GM12864 (cell line): Measurements from ENCODE around the gene GABRR3.

ENCODE experiments used
- DNase-seq: peaks from one replicate; pipeline ENCODE4 v3.0.0-alpha.2; 2011; ENCODE audit warnings: low read depth
- H3K4me3 ChIP-seq: 2 replicates; pipeline ENCODE4 v1.5.1; 2011; ENCODE audit warnings: mild to moderate bottlenecking, low read depth, low read length, control low read depth
- TF ChIP-seq, protein P1 (sequence below): IDR thresholded peaks from 2 replicates; pipeline ENCODE4 v1.5.1; 2011; ENCODE audit warnings: low read depth, mild to moderate bottlenecking, moderate library complexity, low read length, control low read depth, inconsistent platforms; ENCODE audit errors: missing control alignments

GABRR3 gene

GRCh38 chr3:97958396-97958795, 76.7 kb downstream of the GABRR3 start:
- TF ChIP-seq, protein P1, sequence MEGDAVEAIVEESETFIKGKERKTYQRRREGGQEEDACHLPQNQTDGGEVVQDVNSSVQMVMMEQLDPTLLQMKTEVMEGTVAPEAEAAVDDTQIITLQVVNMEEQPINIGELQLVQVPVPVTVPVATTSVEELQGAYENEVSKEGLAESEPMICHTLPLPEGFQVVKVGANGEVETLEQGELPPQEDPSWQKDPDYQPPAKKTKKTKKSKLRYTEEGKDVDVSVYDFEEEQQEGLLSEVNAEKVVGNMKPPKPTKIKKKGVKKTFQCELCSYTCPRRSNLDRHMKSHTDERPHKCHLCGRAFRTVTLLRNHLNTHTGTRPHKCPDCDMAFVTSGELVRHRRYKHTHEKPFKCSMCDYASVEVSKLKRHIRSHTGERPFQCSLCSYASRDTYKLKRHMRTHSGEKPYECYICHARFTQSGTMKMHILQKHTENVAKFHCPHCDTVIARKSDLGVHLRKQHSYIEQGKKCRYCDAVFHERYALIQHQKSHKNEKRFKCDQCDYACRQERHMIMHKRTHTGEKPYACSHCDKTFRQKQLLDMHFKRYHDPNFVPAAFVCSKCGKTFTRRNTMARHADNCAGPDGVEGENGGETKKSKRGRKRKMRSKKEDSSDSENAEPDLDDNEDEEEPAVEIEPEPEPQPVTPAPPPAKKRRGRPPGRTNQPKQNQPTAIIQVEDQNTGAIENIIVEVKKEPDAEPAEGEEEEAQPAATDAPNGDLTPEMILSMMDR, result no peak
- DNase-seq, result no peak
- no peak overlapping the region for H3K4me3 ChIP-seq

DNA sequence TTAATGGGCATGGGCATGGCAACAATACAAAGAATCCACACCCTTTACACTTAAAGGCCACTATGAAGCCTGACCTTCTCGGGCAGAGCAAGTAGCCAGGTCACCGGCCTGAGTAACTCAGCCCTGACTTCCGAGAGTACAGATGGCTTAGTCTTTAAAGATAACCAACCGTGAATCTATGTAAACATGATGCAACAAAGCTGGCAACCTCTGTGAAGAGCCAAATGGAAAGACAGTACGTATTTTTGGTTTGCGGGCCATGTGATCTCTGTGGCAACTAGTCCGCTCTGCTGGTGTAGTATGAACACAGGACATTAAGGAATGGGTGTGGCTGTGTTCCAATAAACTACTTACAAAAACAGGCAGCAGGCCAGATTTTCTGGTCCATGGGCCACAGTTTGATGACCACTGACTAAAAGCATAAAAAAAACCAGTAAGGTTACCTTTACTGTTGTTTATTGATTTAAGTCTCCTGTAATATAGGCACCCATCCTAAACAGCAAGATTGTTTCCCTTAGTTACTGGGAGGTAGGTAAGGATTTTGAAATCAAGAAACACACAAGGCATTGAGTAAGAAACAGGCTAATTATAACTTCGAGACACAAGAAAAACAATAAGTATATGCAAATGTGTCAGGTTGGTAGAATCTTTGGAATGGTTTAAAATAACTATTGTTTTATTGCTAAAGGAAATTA, 77.4 kb downstream of the GABRR3 start:
- DNase-seq, result no peak
- no peak overlapping the region for H3K4me3 ChIP-seq
- TF ChIP-seq, protein P1, result no peak

DNA sequence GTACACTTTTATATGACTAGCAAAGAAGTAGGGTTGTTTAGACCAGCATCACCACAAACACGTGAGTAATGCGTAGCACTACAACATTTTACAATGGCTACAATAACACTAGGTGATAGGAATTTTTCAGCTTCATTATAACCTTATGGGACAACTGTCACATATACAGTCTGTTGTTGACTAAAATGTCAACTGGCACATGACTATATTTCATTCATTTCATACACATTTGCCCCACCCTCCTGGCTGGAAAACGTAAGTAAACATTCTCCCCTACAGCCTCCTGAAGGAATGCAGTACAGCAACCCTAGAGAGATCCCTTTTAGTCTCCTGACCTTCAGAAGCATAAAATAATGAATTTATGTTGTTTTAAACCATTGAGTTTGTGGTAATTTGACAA, 79.1 kb downstream of the GABRR3 start:
- TF ChIP-seq, protein P1, result no peak
- no peak overlapping the region for H3K4me3 ChIP-seq
- no peak for DNase-seq

GRCh38 chr3:97954228-97954827, 80.8 kb downstream of the GABRR3 start:
- TF ChIP-seq, protein P1, result no peak
- H3K4me3 ChIP-seq, result no peak overlapping the region
- no peak for DNase-seq

- DNase-seq, result no peak
- H3K4me3 ChIP-seq, result no peak overlapping the region
- TF ChIP-seq, protein P1, result no peak
Measured at GRCh38 chr3:97952872-97953271, 82.2 kb downstream of the GABRR3 start.

DNA sequence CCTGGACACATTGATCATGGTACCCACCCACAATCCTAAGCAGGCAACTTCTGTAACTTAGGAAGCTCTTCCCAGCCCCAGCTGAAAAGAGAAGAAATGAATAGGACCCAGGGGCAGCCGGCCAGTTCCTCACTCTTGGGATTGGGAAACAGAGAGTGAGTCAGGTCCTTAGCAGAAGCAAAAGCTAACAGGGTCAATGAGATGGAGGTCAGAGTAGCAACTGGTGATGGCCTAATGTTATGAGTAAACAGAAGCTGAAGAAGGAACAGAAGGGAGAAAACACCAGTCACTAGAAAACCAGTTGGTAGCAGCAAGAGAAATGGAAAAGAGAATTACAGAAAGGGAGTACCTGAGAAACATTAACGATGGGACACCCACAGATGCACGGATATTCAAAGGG, 82.8 kb downstream of the GABRR3 start:
- DNase-seq, result no peak
- TF ChIP-seq, protein P1, result no peak
- no peak overlapping the region for H3K4me3 ChIP-seq

DNA sequence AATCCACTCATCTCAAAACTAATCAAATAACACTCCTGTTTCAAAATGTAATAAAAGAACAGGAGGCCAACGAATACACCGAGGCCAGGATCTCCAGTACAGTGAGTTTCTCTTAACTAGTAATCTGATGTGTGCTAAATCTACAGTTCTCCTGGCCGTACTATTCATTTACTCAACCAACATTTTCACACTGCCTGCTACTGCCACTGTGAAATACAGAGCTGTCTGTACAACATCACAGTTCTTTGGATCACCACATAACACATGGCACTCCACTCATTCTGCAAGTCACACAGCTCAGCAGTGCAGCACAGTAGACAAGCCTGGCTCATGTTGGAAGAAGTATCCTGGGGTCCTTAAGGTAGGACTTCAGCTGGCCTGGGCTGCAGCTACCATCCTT, 84.8 kb downstream of the GABRR3 start:
- DNase-seq, result no peak
- H3K4me3 ChIP-seq, result no peak overlapping the region
- TF ChIP-seq, protein P1, result no peak
